Fibroblast of villous mesenchyme (primary cell): ENCODE measurements around the gene ECEL1. TPM values are rescaled to one million over a fixed set of nuclear protein-coding genes. Genes with fewer than 3 reads are reported as not detected.

Experiments used
- DNase-seq: peaks from one replicate; pipeline ENCODE4 v3.0.0-alpha.2; 2010; ENCODE audit warnings: low read depth
- H3K4me3 ChIP-seq: 2 replicates; pipeline ENCODE4 v1.5.1; 2011; ENCODE audit warnings: low read depth, mild to moderate bottlenecking, low read length
- total RNA-seq: library from RNA; depleted of rRNA; stranded (reverse); fragments of >200 nt; gene quantifications from 2 replicates; pipeline ENCODE4 v1.2.3, GENCODE V29; 2012
- TF ChIP-seq, protein P1 (sequence below): IDR thresholded peaks from 2 replicates; pipeline ENCODE4 v1.5.1; 2012; ENCODE audit warnings: low read depth, mild to moderate bottlenecking, low read length; ENCODE audit not compliant: insufficient read depth

Gene ECEL1
- total RNA-seq, 1 donor, result not detected

DNA sequence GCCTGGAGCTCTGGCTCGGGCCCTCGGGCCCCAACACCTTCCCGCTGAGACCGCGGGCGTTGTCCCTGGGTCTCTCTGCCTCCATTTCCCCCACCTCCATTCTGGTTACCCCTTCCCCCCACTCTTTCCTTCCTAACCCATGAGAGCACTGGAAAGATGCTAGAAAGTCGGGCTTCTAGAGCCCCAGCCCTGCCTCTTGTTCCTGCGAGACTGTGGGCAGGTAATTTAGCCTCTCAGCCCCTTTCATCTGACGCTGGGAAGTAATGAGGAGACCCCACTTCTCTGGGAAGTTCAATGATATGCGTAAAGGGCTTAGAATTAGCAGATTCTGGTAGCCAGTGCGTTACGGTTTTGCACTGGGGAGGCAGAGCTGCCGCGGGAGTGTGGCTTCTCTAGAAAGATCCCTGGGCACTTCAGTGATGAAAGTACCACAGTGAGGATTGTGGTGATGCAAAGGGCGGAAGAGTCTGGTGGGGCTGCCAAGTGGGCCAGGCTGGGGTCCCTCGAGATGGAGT, 16.2 kb upstream of the ECEL1 start:
- H3K4me3 ChIP-seq, result no peak overlapping the region
- DNase-seq, result no peak
- TF ChIP-seq, protein P1, sequence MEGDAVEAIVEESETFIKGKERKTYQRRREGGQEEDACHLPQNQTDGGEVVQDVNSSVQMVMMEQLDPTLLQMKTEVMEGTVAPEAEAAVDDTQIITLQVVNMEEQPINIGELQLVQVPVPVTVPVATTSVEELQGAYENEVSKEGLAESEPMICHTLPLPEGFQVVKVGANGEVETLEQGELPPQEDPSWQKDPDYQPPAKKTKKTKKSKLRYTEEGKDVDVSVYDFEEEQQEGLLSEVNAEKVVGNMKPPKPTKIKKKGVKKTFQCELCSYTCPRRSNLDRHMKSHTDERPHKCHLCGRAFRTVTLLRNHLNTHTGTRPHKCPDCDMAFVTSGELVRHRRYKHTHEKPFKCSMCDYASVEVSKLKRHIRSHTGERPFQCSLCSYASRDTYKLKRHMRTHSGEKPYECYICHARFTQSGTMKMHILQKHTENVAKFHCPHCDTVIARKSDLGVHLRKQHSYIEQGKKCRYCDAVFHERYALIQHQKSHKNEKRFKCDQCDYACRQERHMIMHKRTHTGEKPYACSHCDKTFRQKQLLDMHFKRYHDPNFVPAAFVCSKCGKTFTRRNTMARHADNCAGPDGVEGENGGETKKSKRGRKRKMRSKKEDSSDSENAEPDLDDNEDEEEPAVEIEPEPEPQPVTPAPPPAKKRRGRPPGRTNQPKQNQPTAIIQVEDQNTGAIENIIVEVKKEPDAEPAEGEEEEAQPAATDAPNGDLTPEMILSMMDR, result no peak

DNA sequence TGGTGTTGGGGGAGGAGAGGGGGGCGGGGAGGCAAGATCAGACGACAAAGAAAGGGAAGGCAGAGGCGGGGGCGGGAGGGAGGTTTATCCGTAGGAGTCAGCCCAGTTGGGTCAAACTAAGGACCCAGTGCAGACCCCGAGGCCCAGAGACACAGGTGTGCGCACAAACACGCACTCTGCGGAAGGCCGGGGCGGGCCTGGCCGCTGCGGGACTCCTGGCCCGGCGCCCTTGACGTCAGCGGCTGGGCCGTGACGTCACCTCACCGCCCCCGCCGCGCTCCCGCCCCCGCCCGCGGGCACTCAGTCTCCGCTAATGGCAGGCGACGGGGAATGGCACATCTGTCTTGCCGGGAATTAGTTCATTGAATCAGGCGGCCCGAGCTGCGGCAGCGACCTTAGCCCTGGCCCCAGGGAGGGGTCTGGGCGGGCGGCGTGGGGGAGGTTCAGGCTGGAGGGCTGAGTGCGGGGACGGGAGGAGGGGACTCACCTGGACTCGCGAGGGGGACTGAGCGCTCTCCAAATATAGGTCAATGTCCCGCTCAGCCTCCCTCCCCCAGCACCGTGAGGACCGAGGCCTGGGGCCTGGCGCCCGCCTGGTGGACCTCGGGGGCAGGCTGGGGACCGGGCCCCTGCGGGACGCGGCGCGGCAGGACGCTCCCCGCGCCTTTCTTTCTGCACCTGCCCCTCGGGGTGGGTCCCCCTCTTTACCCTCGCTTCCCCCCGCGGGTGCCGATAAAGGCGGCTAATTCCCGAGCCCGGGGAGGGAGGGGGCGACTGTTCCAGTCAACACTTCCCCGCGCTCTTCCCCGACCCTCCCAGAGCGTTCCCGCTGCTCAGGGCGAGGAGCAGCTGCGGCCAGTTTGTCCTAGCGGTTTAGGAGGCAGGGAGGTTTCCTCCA, 15.5 kb upstream of the ECEL1 start:
- peak overlapping the region; percentile 9 for H3K4me3 ChIP-seq
- peak; percentile 29 for DNase-seq
- TF ChIP-seq, protein P1, result no peak

DNA sequence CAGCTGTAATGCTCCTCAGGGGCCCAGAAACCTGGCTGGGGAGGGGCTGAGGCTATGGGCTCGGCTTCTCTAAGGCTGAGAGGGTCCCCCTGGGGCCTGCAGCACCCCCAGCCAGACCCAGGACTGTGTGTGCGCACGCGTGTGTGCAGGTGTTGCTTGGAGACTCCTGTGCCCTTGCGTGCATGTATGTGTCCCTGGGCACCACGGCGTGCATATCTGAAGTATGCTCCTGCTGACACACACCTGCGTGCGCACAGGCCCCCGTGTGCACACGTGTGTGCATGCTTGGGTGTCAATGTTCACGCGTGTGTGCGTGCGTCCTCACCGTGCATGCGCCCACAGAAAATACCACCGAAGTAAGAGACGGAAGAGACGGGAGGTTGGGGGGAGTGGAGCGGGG, 14.9 kb upstream of the ECEL1 start:
- DNase-seq, result no peak
- no peak overlapping the region for H3K4me3 ChIP-seq
- TF ChIP-seq, protein P1, result no peak

DNA sequence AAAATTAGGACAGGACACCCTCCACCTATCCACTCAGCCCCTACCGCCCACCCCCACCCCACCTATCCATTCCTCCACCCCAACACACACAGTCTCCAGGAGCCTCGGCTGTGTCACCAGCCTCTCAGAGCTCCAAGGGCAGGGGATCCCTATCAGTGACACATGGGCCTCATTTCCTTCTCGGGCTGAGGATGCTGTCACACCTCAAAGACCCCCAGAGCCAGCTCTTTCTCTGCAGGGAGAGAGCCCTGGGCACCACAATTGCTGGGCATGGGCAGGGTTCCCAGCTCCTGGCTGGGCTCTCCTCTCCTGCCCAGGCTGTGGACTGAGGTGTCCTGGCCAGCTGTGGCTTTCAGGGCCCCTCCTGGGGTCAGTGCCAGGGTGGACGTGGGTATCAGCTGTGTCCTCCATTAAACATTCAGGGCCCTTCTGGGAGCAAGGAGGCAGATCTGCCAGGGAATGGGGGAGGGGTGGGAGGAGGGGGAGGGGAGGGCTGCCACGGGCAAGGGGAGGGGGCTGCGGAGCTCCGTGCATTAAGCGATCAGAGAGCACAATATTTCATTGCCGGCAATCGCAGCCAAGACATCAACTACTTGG, 14.3 kb upstream of the ECEL1 start:
- TF ChIP-seq, protein P1, result no peak
- DNase-seq, result no peak
- no peak overlapping the region for H3K4me3 ChIP-seq

DNA sequence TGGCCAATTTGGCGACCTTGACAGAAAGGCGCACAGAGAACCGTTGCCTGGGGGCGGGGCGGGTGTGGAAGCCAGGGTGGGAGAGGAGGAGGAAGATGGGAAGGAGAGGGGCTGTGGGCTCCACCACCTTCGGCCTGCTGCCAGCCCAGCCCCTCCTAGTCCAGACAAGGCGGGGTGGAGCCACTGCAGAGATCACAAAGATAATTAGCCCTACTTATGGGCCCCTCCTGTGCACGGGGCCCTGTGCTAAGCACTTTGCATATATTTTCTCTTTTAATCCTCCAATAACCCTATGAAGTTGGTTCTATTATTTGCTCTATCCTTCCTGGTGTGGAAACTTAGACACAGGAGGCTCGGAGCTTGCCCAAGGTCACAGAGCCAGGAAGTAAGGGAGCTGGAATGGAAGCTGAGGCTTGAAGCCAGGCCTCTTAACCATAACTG, 13.7 kb upstream of the ECEL1 start:
- TF ChIP-seq, protein P1, result no peak
- DNase-seq, result no peak
- H3K4me3 ChIP-seq, result no peak overlapping the region

DNA sequence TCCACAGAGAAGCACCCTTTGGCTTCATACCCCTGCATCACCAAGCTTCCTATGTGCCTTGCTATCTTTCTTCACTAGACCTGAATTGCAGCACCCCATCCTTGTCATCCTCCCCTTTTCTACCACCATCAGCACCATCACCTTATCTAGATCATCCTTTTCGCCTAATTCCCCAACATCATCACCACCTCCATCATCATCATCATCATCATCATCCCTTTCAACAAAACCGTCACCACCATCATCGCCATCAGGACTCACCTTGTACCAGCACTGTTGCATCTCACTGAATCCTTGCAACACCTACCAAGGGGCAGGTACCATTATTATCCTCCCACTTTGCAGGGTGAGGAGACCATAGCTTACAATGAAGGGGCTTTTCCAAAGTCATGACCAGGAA, 10.8 kb upstream of the ECEL1 start:
- TF ChIP-seq, protein P1, result no peak

More for the DNA sequence above, 10.8 kb upstream of the ECEL1 start:
- H3K4me3 ChIP-seq, result no peak overlapping the region
- DNase-seq, result no peak
